ENCODE measurements around the gene SSX2IP. TPM values are rescaled to one million over a fixed set of nuclear protein-coding genes. Genes with fewer than 3 reads are reported as not detected.
A peak's percentile ranks its signal among the peaks of the same experiment; 100 is the strongest.

The SSX2IP gene
- total and polyA plus RNA-seq, 9 of the 15 experiments (the other 6 are each of a cell fraction or from before 2014, with no cell fraction given) = 20.6 to 96.7 (median 61.7) TPM

GRCh38 chr1:84724128-84724860 lies 34.0 kb upstream of the SSX2IP start (continued):
- TF ChIP-seq MXI1 (IDR thresholded peaks at IDR 0.05; ENCODE audit: low read depth, low read length) (no peak), ZNF511 (CRISPR knock-in tag; IDR thresholded peaks at IDR 0.05) (no peak), ZNF445 (CRISPR knock-in tag; IDR thresholded peaks at IDR 0.05; ENCODE audit: low read depth) (no peak), HINFP (tag; conservative IDR thresholded peaks at IDR 0.05; ENCODE audit: low read depth) (peak; percentile 92), EZH2 (IDR thresholded peaks at IDR 0.05; ENCODE audit: borderline replicate concordance, low read depth, low read length) (no peak), FOSL1 (tag; conservative IDR thresholded peaks at IDR 0.05) (no peak), CCAR2 (IDR thresholded peaks at IDR 0.05; ENCODE audit: low read depth, low read length) (no peak), MBD2 (IDR thresholded peaks at IDR 0.05; ENCODE audit: borderline replicate concordance, low read depth) (no peak), NFIX (CRISPR knock-in tag; IDR thresholded peaks at IDR 0.05; ENCODE audit: low read depth) (no peak), GABPB2 (CRISPR knock-in tag; conservative IDR thresholded peaks at IDR 0.05) (no peak), CBX5 (IDR thresholded peaks at IDR 0.05; ENCODE audit: borderline replicate concordance, low read depth) (no peak), PTRF (tag; IDR thresholded peaks at IDR 0.05) (no peak), CBX8 (IDR thresholded peaks at IDR 0.05; ENCODE audit: borderline replicate concordance, extremely low read depth, low read depth, low read length, poor library complexity, severe bottlenecking) (no peak), KLF1 (tag; IDR thresholded peaks at IDR 0.05) (no peak), HMBOX1 (IDR thresholded peaks at IDR 0.05) (no peak), THRA (IDR thresholded peaks at IDR 0.05) (no peak), SMAD3 (CRISPR knock-in tag; conservative IDR thresholded peaks at IDR 0.05) (no peak), MBD1 (CRISPR knock-in tag; IDR thresholded peaks at IDR 0.05) (no peak), MEF2D (tag; conservative IDR thresholded peaks at IDR 0.05; ENCODE audit: low read depth) (no peak), GTF2B (IDR thresholded peaks at IDR 0.05; ENCODE audit: extremely low read depth, insufficient read length) (no peak), SRSF9 (IDR thresholded peaks at IDR 0.05; ENCODE audit: borderline replicate concordance, low read depth, low read length) (no peak)

Measured in K562 (cell line).